GM20431 (cell line): ENCODE data around the gene ZNF224.

Experiments used
- in situ Hi-C: fragments of 300-500 bp; cut with MseI, MboI; formaldehyde crosslinking; loops from one replicate; pipeline ENCODE4 v1.15.0; 2020; ENCODE audit warnings: low sequenced_read_pairs; ENCODE audit not compliant: unreplicated experiment

Gene ZNF224

GRCh38 chr19:44093931-44094765 lies at the start of gene ZNF224:
ZNF224 (plus strand) TSS chr19:44094361; CDS start chr19:44097874, 3,513 bp downstream.
- in situ Hi-C loops, result no loop called here

GRCh38 chr19:44050740-44051649 lies 43.2 kb upstream of the ZNF224 start:
- in situ Hi-C loops, result no loop called here

GRCh38 chr19:44051650-44052402 lies 42.3 kb upstream of the ZNF224 start, which contains the start of gene ZNF223:
ZNF223 (plus strand) TSS chr19:44052036; CDS start chr19:44055177, 3,141 bp downstream.
- in situ Hi-C loops, result no loop called here

GRCh38 chr19:44055870-44056269 lies 38.3 kb upstream of the ZNF224 start:
- in situ Hi-C loops, result no loop called here

- in situ Hi-C loops, result no loop called here
These were observed 34.9 kb upstream of the ZNF224 start for GRCh38 chr19:44059229-44059628.

GRCh38 chr19:44061038-44061437 lies 33.1 kb upstream of the ZNF224 start:
- in situ Hi-C loops, result no loop called here

- in situ Hi-C loops, result no loop called here
These were observed 27.9 kb upstream of the ZNF224 start for GRCh38 chr19:44066305-44066704.

- in situ Hi-C loops, result no loop called here
These were observed 24.7 kb upstream of the ZNF224 start for GRCh38 chr19:44069415-44069814.

- in situ Hi-C loops, result no loop called here
These were observed 22.2 kb upstream of the ZNF224 start, which contains the start of gene ZNF284 for GRCh38 chr19:44071824-44072542. ZNF284 (plus strand) TSS chr19:44072159; CDS start chr19:44076390, 4,231 bp downstream.

- in situ Hi-C loops, result no loop called here
These were observed 21.4 kb upstream of the ZNF224 start for GRCh38 chr19:44072543-44073401.

GRCh38 chr19:44076325-44076724 lies 17.8 kb upstream of the ZNF224 start:
- in situ Hi-C loops, result no loop called here

GRCh38 chr19:44092108-44092507 lies 2.1 kb upstream of the ZNF224 start:
- in situ Hi-C loops, result no loop called here

GRCh38 chr19:44107751-44108150 lies 13.6 kb downstream of the ZNF224 start:
- in situ Hi-C loops, result no loop called here

GRCh38 chr19:44109458-44109857 lies 15.3 kb downstream of the ZNF224 start:
- in situ Hi-C loops, result no loop called here

- in situ Hi-C loops, result no loop called here
These were observed 17.8 kb downstream of the ZNF224 start for GRCh38 chr19:44111910-44112463.

- in situ Hi-C loops, result no loop called here
These were observed 18.6 kb downstream of the ZNF224 start for GRCh38 chr19:44112802-44113137.

- in situ Hi-C loops, result no loop called here
These were observed 19.1 kb downstream of the ZNF224 start, which contains the start of gene ZNF225 for GRCh38 chr19:44113138-44113783. ZNF225 (plus strand) TSS chr19:44113399; CDS start chr19:44115828, 2,429 bp downstream.
